NCI-H524 (cell line): ENCODE data around the gene CFAP100.

Experiments
- DNase-seq, 2 experiments: peaks; one replicate each; lab custom pipeline; 2025; lab: John Stamatoyannopoulos, UW

Gene CFAP100

DNA sequence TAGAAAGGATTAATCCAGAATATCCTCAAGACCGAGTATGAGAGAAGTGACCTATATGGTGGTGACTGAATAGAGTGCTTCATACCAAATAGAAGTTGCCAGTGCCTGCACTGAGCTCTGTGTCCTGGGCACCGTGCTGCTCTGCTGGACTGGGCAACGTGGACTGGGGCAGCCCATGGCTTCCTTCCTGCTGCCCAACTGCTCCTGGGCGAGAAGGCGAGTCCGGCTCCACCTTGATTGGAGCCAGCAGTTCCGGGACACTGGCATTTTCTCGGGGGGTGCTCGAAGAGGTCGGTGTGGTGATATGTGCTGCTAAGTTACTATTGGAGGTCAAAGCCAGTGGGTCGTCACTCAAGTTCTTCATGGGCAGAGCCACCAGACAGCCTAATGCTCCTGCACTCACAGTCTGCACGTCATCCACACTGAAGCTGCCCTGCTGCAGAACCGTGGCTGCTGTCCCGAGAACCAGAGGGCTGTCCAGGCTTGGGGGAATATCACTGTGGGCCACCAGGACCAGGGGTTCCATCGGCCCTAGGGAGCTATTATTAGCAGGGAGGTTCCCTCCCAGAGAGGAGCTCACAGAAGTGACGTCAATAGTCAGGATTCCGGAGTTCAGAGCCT, 66.9 kb downstream of the CFAP100 start:
- no peak for DNase-seq

DNA sequence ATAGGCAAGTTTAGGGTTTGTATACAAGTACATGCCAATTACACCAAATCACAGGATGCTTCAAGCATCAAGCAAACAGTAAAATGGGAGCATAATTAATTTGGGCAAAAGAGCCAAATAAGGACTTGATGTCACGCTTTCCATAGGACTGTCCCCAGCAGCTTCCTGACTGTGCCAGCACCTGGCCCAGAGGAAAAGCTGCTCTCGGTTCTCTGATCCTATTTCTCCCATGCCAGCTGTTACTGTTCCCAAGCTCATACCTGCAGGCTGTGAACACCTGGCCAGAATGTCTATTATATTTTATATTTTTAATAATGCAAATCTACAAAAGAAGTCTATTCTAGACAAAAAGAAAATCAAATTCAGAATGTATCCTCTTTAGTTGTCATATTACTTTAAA, 68.8 kb downstream of the CFAP100 start:
- DNase-seq: peak in 1 of 2 experiments; percentile 69

DNA sequence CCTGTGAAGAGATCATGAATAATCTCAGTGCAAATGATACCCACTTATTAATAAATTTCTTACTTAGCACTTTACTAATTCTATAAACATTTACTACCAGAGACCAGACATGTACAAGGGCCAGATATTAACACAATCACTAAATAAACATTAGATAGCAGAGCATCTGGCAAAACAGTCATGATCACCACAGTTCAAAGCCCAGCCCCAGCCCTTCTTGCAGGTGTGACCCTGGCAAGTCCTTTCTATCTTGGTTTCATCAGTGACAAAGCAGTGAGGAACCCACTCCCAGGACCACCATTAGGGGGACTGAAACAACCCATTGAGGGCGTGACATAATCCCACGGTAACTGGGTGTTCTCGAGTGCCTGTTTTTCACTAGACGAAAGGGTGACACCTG, 69.4 kb downstream of the CFAP100 start:
- peak in 1 of 2 experiments; percentile 89 for DNase-seq

DNA sequence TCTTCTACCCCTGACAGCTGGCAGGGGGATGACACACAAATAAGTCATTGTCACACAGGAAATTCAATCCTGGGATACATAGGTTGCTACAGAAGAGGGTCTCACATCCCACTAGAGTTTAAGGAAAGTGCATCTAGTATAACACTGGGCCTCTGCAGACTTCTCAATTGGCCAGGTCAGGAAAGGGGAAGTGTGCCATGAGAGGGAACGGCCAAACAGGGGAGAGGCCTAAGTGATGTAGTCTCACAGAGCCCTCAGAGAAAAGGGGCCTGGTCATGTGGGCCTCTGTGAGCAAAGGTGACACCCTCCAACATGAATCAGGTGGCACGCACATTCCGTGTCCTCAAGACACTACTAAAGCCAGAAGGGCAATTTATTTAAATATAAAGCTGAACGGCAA, 69.8 kb downstream of the CFAP100 start:
- DNase-seq: peak in 1 of 2 experiments; percentile 97

DNA sequence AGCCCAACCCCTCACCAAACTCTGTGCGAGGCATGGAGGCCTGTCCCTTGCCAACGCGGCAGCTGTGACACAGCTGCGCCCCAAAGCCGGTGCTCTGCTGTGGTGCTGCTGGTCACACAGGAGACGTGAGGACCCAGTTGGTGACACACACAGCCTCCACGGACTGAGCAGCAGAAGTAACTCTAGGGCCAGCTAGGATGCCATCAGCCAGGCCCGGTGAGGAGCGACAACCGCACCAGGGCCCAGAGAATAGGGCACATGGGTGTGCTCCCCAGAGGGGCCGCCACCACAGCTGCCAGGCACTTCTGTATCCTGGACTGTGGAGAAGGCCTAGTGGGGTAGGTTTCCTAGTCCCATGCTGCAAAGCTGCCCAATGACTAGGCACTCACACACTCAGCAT, 70.3 kb downstream of the CFAP100 start:
- DNase-seq: peak in 1 of 2 experiments; percentile 44

DNA sequence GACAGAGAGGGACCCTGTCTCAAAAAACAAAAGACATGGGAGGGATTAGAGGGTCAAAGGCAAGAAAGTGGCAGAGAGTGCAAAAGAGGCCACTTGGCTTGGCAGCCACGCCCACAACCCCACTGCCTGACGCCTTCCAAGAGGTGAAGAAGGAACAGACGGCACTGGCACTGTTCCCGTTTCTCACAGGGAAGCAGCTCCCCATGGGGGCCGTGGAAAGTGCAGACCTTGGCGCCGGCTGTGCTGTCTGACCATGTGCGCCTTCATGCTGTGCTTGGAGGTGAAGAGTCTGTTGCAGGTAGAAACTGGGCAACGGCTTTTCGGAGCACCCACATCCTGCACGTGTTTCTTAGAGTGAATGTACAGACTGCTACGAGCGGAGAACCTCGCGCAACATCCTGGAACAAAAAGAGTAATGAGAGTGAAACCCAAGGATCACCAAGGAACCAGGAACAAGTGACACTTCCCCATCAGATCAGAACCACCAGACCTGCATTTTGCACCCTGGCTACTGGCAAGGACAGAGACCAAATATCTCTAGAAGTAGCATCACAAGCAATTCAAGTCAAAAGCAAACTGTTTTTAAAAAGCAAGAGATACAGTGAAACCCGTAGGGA, 71.3 kb downstream of the CFAP100 start:
- DNase-seq: peak; percentile 98

DNA sequence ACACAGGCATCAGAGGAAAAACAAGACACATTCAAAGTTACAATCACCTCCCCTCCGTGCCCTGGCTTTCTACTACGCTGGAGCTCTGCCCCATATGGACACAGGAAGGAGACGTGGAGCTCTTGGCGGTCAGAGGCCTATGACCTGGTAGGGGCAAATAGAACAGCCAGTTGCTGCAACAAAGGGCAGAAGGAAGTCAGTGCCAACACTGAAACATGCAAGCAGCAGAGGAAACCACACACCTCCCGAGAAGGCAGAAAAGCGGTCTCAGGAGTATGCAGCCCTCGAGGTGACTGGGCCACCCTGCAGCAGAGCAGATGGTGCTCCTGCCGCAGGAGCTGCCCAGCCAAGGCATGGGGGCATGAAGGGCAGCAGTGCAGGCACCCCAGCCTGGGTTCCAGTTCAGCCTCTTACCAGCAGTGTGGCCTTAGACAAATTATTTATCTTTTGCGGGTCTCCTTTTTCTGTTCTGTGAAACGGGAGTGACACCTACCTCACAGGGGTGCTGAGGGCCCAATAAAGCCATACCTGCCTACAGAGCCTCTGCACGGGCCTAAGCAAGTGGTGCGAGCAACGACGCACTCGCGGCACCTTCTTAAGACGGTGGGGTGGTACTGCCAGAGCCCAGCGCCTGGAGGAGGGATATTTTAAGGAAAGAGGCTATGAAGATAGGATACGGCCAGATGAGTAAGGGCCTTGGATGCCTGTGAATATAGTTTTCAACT, 72.3 kb downstream of the CFAP100 start:
- peak in 1 of 2 experiments; percentile 53 for DNase-seq

DNA sequence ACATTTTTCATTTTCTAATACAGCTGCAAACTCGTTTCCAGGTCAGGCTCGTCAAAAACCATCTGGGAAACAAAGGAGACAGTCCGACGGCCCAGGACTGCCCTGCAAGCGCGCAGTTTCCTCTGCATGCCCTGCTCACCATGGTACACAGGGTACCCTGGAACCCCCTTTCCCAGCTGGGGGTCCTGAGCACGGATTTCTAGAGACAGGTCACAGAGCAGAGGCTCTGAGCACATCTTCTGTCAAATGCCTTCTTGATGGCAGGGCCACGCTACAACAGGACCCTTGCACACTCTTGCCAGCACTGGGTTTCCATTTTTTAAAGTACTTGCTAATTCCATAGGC, 72.9 kb downstream of the CFAP100 start:
- no peak for DNase-seq

DNA sequence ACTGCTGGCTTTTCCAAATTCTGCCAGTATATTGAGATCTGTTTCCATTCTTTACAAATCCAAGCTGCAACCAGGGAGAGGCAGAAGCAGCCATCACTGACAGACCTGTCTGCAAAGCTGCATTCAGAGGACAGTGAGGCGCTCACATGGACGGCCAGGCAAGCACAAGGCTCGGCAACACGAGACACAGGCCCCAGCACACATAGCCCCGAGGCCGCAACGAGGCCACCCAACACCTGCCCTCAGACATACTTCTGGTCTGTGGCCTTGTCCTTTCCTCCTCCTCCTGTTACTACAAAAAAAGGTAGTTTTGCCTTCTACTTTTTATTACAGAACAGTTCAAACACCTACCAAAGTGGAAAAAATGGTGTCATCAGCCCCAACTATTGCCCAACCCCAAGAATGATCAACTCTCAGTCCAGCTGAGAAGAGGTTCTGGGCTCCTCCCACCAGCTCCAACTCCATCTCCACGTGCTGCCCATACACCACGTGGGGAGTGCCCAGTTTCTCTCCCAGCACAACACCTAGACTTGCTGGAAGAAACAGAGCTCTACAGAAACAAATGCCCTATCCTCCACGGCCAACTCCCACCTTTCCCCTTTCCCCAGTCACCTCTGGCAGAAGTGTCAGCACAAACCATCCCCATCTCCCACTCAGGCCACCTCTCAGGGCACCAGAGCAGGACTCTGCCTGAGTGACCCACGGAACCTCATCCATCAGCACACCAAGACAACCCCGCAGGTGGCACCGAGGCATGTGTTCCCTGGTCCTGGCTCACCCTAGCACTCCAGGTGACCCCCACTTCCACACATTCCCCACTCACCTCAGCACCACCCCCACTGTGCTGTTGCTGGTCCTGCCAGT, 73.6 kb downstream of the CFAP100 start:
- no peak for DNase-seq

DNA sequence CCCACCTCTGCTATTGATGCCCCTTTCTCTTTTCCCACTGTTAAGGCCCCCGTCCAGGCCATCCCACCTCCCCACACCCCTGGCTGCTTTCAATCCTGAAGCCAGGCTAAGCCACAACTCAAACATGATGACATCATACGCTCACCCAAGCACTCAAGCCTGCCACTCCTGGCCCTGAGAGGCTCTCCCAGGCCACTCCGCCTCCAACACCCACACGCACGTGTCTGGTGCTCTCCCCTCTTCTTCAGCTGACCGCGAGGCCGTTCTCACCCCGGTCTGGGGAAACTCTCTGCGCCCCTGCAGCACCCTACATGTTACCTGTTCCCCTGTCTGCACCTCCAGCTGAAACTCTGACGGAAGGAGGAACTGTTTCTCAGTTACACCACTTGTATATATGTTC, 74.8 kb downstream of the CFAP100 start:
- no peak for DNase-seq

DNA sequence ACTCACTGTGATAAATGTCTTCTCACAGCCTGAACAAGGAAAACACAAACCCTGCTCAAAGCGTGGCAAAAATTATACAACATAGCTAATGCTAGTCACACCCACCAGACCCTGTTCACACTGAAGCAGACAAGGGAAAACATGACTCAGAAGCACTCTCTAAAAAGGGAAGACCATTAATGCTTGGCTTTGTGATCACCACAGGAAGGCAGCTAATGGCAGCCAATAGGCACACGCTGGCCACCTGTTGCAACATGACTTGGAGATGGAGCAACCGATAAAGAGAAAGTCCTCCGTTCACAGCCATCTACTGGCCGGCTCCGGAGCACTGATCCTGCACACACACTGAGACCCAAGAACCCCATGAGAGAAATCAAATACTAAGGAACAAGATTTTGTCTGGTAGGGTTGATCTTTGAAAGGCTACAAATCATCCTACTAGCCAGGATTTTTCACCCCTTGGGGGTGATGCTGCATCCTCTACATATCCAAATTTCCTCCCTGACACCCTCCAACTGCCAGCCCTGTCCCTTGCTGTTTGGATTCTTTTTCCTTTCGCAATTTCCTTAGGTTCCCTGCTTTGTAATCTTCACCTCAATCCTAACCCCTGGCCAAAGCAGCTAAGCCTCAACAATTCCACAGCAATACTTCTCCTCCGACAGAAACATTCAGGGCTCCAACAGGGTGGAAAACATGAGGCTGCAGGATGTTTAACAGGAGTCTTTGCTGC, 77.7 kb downstream of the CFAP100 start:
- peak in 1 of 2 experiments; percentile 56 for DNase-seq

DNA sequence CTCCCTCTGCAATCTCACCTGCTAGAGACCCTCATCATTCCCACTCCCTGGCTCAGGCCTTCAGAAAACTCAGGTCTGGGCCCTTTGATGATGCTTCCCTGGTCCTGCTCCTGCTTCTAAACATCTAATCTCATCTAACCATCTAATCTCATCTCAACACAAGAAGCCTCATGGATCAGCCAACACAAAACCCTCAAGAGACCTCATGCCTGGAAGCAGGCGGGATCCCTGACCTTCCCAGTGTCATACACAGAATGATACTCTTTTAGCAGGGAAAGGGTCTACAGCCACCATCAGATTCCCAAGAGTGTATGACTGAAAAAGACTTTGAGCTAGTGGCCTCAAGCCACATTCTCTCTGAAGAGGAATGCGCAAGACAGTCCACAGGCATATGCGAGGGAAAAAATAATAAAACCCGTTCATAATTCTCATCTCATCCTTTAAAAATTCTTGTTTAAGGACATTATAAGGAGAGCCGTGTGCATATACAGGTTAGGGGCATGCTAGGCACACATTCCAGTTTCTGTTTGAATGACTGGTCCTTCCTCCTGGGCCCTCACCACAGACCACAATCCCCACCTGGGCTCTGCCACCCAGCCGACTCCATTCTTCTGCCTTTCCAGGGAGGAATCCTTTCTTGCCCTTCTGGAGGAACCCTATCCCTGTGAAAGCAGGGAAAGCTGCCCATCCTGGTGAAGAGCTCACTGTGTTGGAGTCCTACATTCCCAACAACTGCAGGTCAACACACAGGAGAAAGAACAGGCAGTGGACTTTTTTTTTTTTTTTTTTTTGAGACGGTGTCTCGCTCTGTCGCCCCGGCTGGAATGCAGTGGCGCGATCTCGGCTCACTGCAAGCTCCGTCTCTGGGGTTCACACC, 78.8 kb downstream of the CFAP100 start:
- no peak for DNase-seq

DNA sequence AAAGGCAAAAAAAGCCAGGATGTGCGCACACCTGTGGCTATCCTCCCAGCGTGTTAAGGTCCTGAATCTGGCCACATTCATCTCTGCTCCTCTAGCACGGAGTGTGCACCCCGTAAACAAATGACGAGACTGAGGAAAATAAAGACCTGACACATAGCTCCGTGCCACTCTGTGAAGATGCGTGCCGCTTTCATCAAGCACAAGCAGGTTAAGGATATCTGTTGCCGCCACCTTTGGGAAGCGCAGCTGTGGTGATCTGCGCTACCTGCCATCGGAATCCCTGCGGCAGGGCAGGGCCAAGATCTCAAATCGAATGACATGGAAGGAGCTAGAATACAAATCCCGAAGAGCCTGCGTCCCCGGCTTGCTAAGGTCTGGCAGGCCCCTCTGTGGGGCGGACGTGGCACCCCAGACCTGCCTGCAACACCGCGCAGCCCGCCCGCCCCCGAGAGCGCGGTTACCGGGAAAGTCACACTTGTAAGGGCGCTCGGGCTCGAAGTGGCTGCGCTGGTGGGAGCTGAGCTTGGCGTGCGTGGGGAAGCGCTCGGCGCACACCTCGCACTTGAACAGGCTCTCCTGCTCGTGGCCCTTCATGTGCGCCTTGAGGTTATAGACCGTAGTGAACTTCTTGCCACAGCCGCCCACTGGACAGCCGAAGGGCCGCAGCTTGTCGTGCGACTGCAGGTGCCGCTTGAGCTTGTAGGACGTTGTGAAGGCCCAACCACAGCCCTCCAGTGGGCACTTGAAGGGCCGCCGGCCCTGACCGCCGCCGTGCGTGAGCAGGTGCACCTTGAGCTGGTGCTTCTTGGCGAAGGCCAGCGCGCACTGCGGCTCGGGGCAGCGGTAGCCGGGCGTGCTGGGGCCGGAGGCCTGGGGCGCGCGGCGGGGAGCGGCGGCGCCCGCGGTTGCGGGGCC, 80.0 kb downstream of the CFAP100 start:
- peak in 1 of 2 experiments; percentile 35 for DNase-seq

DNA sequence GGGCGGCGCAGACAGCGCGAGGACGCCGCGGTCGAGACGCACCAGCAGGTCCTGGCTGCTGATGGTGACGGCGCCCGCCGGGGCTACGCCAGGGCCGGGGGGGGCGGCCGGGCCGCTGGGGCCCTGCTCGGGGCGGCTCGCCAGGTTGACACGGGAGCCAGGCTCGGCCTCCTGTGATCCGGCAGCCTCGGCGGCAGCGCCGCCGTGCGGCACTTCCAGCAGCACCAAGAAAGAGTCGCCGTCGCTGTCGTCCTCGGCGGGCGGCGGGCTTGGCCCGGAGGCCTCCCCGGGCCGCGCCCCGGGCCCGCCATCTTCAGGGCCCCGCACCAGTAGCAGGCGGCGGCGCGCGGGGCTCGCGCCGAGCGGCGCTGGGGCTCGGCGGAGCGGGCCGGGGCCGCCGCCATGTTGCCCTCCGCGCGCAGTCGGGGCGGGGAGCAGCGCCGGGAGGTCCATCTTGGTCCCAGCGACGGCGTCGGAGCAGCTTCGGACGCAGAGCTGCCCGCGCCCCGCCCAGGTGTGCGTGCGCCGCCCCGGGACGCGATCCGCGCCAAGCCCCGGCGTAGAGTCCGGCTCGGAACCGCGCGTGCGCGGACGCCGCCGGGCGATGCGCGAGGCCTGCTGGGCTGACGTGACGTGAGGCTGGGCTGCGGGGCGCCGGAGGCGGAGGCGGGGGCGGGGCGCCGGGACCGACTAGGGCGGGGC, 80.9 kb downstream of the CFAP100 start, which contains the start of gene ZXDC:
TSS of gene ZXDC (minus strand) at position 479 of the 702 bp plus-strand sequence. CDS start at position 453, 26 bp downstream.
- peak; percentile 87 to 95 for DNase-seq

DNA sequence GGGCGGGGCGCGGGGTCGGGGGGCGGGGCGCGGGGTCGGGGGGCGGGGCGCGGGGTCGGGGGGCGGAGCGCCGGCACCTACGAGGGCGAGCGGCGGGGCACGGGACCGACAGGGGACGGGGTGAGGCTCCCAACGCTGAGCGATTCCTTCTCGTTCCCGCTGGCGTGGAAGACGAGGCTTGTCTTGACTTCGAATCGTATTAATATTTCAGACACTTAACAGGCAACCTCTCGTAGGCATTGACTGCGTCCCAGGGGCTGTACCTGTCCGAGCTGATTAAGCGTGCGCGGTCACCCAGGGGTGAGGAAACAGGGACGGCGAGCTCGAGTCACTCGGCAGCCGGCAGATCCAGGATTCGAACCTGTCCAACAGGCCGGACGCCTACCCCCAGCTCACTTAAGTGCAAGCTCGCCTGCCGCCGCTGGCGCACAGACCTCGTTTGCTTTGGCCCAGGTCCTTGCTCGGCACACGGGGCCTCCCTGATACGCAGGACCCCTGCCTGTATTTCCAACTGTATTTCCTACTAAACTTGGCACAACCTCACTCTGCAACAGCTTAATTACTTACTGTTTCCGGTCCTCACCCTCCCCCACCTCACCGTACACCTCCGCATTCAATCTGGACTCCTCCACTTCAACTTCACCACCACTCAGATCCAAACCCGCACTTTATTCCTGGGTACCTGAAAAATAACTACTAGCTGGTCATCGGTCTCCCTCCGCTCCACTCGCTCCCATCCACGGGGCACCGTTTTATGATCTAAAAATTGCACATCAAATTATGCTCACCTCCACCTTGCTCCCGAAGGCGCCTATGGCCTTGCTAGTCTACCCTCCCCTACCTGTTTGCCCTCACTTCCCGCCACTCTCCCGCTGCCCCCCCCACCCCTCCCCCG, 81.7 kb downstream of the CFAP100 start:
- DNase-seq: peak in 1 of 2 experiments; percentile 69

DNA sequence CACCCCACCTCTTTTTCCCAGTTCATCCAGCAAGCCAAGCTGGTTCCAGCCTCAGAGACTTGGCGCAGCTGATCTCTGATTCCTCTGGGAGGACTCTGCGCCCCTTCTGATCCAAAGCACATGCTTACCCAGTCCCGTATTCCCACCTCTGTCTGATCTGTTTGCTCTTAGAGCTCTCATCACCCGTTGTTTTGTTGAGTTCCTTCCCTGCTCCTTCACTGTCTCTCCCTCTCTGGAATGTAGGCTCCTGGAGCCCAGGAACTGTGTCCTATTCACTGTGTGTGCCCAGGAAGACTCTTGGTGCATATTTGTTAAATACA, 82.3 kb downstream of the CFAP100 start:
- no peak for DNase-seq

DNA sequence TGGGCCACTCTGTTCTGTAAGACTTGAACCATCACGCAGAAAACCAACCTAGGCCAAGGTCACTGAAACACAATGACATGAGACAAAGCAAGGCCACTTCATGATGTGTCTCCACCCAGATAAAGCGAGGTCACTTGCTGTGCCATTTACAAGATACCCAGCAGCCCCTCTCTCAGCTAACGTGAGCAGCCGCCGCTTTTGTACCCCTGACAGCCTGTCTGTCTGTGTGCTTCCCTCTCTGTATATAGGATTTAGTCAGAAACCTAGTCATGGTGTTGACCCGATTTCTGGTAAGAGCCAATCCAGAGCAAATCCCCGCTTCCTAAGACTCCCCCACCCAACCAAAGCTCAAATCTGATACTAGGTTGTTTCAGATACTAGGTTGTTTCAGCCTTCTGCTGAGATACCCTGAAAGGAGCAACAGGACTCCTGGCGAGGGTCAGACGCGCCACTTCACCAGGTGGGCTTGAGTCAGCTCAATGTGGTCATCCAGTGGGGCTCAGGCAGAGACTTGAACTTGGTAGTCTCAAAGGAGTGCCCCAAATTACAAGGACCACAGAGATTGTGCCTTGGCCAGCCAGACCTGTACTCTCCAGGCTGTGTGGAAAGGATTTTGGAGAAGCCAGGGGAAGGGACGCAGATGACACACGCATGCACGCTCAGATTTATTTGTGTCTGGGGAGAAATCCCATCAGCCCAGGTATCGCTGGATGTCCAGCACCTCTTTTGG, 84.0 kb downstream of the CFAP100 start:
- no peak for DNase-seq
